Superior temporal gyrus (tissue), 1 donor: ENCODE measurements around the gene KIF1B.

ENCODE experiments used
- DNase-seq: peaks from one replicate; pipeline ENCODE4 v3.0.0-alpha.2; 2016; ENCODE audit errors: extremely low spot score

The KIF1B gene

DNA sequence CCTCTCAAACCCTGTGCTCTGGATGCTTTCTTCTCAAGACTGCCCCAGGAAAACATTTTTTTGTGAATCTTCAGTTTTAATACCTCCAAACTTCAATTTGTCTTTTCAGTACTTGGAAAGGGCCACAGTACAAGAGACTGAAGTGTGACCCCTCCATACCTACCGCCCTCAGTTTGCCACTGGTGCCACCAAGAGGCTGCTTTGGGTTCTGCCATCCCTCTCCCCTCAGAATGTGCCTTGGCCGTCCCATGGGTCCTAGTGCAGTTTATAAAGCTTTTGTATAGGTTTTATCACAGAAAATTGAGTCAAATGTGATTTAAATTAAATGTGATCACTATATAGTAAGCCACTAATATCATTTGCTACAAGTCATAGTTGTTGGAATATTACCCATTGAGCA lies 127.7 kb downstream of the KIF1B start:
- peak; percentile 87 for DNase-seq

- no peak for DNase-seq
These were observed 128.2 kb downstream of the KIF1B start for GRCh38 chr1:10338611-10339010.

GRCh38 chr1:10339036-10339567 lies 128.7 kb downstream of the KIF1B start:
- DNase-seq, result no peak

DNA sequence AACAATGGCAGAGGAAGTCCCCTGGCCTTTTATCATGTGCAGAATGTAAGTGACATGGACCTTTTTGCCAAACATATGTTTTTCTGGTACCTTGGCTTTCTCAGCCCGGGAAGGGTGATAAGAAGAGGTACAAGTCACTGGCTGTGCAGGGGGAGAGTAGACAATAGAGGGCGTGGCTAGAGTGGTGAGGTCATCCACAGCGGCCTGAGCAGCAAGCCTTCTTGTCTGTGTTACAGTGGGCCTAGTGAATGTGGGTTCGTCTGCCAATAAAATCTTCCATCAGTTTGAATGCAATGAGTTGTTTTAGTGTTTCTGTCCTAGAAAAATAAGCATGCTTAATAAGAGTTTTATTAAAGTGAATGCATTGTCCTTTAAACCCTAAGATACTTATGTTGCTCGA lies 129.4 kb downstream of the KIF1B start:
- DNase-seq, result peak; percentile 94

- no peak for DNase-seq
These were observed 130.7 kb downstream of the KIF1B start for GRCh38 chr1:10340930-10341590.

DNA sequence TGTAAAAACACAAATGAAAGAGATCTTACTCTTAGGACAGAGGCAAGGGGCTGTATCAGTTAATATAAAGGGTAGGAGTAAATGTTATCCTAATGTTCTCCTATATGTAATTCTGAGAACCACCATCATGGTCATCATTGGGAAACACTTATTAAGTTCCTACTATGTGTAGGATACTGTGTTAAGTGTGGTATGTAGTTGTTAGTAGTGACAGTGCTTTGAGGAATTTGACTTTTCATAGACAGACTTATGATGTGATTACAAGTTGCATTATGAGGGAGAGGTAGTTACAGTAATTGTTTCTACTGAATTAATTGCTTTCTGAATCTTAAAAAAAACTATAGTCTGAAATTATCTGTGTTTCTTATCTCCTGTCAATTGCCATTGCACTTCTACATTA lies 136.7 kb downstream of the KIF1B start:
- DNase-seq, result no peak

DNA sequence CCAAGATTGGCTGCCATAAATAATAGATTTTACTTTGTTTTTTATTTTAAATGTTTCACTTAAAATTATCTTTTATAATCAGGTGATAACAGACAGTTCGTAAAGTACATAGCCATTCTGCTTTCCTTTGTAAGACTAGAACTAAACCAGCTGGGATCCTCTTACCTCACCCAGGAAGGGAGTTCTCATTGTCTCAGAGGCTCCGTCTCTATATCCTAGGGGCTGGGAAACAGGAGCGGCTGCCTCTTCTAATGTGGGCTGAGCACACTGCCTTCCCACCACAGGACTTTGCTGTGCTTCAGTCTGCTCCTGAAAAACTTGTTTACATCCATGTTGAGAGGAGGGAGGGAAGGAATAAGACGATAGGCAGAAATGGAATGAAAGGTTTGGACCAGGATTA lies 142.9 kb downstream of the KIF1B start:
- no peak for DNase-seq

DNA sequence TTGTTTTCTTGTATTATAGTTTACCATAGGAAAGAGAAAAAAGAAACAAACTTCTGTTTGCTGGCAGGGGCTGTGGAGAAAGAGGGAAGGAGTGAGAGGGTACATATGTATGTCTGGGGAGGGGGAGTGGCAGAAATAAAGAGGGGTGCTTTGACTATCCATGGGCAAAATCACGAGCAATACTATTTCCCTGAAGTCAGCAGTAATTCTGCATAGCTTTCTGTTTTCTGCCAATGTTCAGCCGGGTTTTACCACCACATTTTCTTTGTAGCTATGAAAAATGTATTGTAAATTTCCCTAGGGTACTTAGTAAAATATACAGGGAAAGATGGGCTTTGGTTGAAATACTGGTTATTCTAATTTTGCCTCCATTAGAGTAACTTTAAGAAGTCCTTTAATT lies 143.3 kb downstream of the KIF1B start:
- DNase-seq, result no peak

- no peak for DNase-seq
These were observed 149.7 kb downstream of the KIF1B start for GRCh38 chr1:10360045-10360444.

- DNase-seq, result no peak
These were observed 151.1 kb downstream of the KIF1B start for GRCh38 chr1:10361515-10361914.

DNA sequence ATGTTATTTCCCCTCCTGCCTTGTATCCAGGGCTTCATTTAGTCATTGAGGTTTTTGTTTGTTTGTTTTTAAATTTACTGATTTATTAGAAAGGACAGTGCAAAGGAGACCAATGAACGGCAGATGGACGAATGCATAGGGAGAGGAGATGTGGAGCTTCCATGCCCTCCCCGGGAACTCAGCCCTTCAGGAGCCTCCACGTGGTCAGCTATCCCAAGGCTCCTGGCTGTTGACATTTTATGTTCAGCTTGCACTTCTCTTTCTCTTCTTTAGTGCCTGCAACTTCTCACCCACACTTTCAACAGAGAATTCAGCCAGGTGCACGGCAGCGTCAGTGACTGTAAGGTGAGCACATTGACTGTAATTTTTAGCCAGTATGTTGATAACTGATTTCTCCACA lies 157.8 kb downstream of the KIF1B start:
- no peak for DNase-seq

GRCh38 chr1:10374442-10374860 lies 164.1 kb downstream of the KIF1B start:
- DNase-seq, result no peak

DNA sequence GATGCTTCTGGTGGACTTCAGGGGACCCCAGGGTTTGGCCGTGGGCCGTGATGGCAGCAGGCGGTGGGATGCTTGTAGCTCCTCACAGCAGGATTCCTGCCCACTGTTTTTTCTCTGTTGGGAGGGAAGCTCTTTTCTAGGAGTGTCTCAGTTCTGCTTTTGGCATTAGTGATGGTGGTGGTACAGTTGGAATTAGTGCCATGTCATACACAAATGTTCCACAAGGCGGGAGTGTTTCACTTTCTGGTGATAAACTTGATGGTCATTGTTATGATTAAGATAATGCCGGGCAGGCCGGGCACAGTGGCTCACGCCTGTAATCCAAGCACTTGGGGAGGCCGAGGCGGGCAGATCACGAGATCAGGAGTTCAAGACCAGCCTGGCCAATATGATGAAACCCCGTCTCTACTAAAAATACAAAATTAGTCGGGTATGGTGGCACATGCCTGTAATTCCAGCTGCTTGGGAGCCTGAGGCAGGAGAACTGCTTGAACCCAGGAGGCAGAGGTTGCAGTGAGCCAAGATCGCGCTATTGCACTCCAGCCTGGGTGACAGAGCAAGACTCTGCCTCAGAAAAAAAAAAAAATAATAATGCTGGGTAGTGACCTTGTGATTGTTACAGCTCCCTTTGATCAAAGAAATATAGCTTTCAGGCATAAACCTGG lies 167.1 kb downstream of the KIF1B start:
- DNase-seq, result peak; percentile 88

DNA sequence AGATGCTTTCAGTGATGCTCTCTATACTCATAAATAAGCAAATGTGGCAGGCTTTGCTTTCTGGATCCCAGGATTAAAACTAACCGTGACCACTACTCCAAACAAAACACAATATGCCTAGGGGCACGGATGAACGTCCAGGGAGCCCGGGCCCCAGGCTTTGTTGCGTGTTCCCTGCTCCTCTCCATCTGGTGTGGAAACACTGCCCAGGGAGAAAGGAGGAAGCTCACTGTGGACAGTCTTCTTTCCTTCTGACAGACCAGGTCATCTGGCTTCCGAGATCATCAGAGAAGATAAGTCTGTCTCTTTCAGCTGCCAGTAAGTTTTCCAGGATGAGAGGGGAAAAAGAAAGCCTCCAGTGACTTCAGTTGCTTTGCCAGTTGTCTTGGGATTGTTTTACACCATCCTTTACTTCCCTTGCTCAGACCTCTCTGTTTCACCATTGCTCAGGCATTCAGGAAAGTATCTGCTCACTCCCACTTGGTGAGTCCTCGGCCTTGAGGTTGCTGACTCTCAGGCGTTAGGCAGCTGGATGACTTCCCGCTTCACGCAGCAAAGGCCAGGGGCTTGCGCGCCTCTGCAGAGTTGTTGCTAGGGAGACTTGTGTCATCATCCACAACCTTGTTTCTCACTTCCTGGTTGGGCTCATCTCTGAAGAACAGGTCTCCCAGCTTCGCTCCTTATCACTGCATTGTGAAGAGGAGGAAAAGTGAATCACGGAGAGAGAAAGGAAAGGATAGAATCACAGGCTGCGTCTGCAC lies 167.9 kb downstream of the KIF1B start:
- DNase-seq, result no peak

DNA sequence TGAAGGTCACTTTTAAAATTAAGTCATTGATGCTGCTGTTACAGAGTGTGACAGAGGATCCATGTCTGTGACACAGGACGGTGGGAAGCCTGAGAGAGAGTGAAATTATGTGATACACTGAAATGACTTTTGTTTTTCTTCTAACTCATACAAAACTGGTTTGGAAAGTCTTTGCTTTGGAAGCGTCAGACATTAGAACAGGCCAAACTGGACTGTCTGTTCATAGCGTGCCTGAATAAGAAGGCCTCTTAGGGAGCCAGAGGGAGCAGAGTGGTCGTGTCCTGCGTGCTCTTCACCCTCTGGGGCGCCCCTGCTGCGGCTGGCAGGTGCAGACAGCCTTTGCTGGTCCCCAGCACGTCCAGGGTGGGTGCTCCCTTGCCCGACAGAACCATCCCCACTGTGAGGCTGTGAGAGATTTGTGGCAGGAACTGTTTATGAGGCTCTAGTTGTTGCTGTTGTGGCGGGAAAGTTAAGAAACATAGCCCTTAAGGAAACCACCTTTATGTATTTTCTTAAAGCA lies 168.8 kb downstream of the KIF1B start:
- no peak for DNase-seq

- DNase-seq, result no peak
These were observed 169.3 kb downstream of the KIF1B start for GRCh38 chr1:10379676-10380075.

GRCh38 chr1:10380594-10381275 lies 170.4 kb downstream of the KIF1B start:
- DNase-seq, result peak; percentile 70

- DNase-seq, result no peak
These were observed 173.3 kb downstream of the KIF1B start for GRCh38 chr1:10383630-10384029.

GRCh38 chr1:10384219-10384618 lies 173.8 kb downstream of the KIF1B start:
- DNase-seq, result no peak

GRCh38 chr1:10386761-10387676 lies 176.6 kb downstream of the KIF1B start:
- no peak for DNase-seq
